Measurements from ENCODE around the gene LIN7B.

DNA sequence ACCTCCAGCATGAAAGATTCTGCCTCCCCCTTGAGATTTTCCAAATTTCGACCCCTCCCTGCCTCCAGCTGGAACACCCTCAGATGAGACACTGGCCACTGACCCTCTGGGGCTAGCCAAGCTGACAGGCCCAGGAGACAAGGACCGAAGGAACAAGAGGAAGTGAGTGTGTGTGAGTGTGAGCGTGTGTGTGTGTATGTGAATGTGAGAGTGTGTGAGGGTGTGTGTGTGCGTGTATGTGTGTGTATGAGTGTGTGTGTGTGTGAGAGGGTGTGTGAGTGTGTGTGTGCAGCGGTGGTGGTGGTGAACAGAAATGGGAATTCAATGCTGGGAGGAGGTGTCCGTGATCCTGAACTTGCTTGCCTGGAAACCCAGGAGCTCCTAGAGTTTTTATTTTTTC, 27.2 kb downstream of the LIN7B start:
- TF ChIP-seq ZBTB7A (IDR thresholded peaks at IDR 0.05; ENCODE audit: low read depth) (no peak), CEBPB (IDR thresholded peaks at IDR 0.05) (no peak), NFIC (IDR thresholded peaks at IDR 0.05) (no peak), EGR1 (IDR thresholded peaks at IDR 0.05) (no peak), TEAD4 (IDR thresholded peaks at IDR 0.05) (no peak), FOXM1 (IDR thresholded peaks at IDR 0.05; ENCODE audit: borderline replicate concordance, low read depth) (no peak), RAD21 (IDR thresholded peaks at IDR 0.05; ENCODE audit: low read depth) (no peak), CREB1 (IDR thresholded peaks at IDR 0.05; ENCODE audit: low read depth) (no peak), TAF1 (IDR thresholded peaks at IDR 0.05; ENCODE audit: low read depth) (no peak), EP300 (IDR thresholded peaks at IDR 0.05; ENCODE audit: borderline replicate concordance) (no peak), YY1 (IDR thresholded peaks at IDR 0.05; ENCODE audit: low read depth) (no peak), REST (IDR thresholded peaks at IDR 0.05; ENCODE audit: low read depth) (no peak), USF1 (IDR thresholded peaks at IDR 0.05) (no peak)
- TF ChIP-seq, protein P1, sequence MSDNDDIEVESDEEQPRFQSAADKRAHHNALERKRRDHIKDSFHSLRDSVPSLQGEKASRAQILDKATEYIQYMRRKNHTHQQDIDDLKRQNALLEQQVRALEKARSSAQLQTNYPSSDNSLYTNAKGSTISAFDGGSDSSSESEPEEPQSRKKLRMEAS (IDR thresholded peaks at IDR 0.05): no peak
